WI38 (cell line): ENCODE results near the gene CRYGA.
A peak's percentile ranks its signal among the peaks of the same experiment; 100 is the strongest.

Source experiments
- H3K4me3 ChIP-seq: 2 replicates; pipeline ENCODE4 v1.5.1; 2011; ENCODE audit warnings: low read depth, mild to moderate bottlenecking, control low read depth, low read length
- CTCF ChIP-seq: IDR thresholded peaks from 2 replicates; pipeline ENCODE4 v1.5.1; 2012; ENCODE audit warnings: low read depth, mild to moderate bottlenecking, control low read depth, low read length

The CRYGA gene

GRCh38 chr2:208183526-208183925, 20.1 kb upstream of the CRYGA start:
- no peak for TF ChIP-seq CTCF
- H3K4me3 ChIP-seq, result no peak overlapping the region

GRCh38 chr2:208182835-208183234, 19.4 kb upstream of the CRYGA start:
- no peak for TF ChIP-seq CTCF
- no peak overlapping the region for H3K4me3 ChIP-seq

GRCh38 chr2:208179028-208179609, 15.7 kb upstream of the CRYGA start:
- no peak overlapping the region for H3K4me3 ChIP-seq
- TF ChIP-seq CTCF, result no peak

GRCh38 chr2:208175840-208176153, 12.4 kb upstream of the CRYGA start:
- TF ChIP-seq CTCF, result no peak
- H3K4me3 ChIP-seq, result no peak overlapping the region

GRCh38 chr2:208175069-208175839, 11.9 kb upstream of the CRYGA start:
- TF ChIP-seq CTCF, result peak; percentile 92
- no peak overlapping the region for H3K4me3 ChIP-seq

- no peak overlapping the region for H3K4me3 ChIP-seq
- TF ChIP-seq CTCF, result no peak
Observed at GRCh38 chr2:208174144-208174543, 10.8 kb upstream of the CRYGA start.

- no peak overlapping the region for H3K4me3 ChIP-seq
Observed at GRCh38 chr2:208172125-208172524, 8.7 kb upstream of the CRYGA start.

More at GRCh38 chr2:208172125-208172524, 8.7 kb upstream of the CRYGA start:
- TF ChIP-seq CTCF, result no peak
